Naive thymus-derived CD4-positive, alpha-beta T cell (primary cell): Measurements from ENCODE around the gene GNA12. TPM values are rescaled to one million over a fixed set of nuclear protein-coding genes. Genes with fewer than 3 reads are reported as not detected.
A peak's percentile ranks its signal among the peaks of the same experiment; 100 is the strongest.

Experiments used
- ATAC-seq: fragments of 150-1000 bp; cut with Tn5 transposase; 2 replicates; pipeline ENCODE4 v1.10.0; 2021; ENCODE audit warnings: mild to moderate bottlenecking, moderate library complexity
- CTCF ChIA-PET: fragments of 350-600 bp; sonication (Branson Sonifier 250); formaldehyde crosslinking; loops from one replicate; lab custom pipeline; 2021; ENCODE audit warnings: antibody characterized with exemption; lab: Charles Lee
- POLR2A ChIA-PET: fragments of 350-600 bp; sonication (Branson Sonifier 250); formaldehyde crosslinking; loops from one replicate; lab custom pipeline; 2021; ENCODE audit warnings: antibody characterized with exemption, inconsistent platforms; lab: Charles Lee
- DNase-seq, 9 donors: peaks; one replicate each; pipeline versions ENCODE4 v3.0.0 to v3.0.0-alpha.2; 2020 to 2022; ENCODE audit warnings: mixed read lengths in 1 of 9
- H3K27ac ChIP-seq: one replicate; pipeline ENCODE4 v1.7.0; 2013; ENCODE audit warnings: mild to moderate bottlenecking, low read depth, low read length, moderate library complexity
- H3K27me3 ChIP-seq, 2 donors: one replicate each; pipeline ENCODE4 v1.7.0; 2013; ENCODE audit warnings: low read length in 2 of 2, mild to moderate bottlenecking in 2 of 2, moderate library complexity in 2 of 2; ENCODE audit not compliant: control insufficient read depth in 2 of 2, insufficient read depth in 2 of 2
- H3K36me3 ChIP-seq, 3 experiments: 1 replicate in 2 of 3; 2 replicates in 1 of 3; pipeline ENCODE4 v1.7.0; 2013; ENCODE audit warnings: low read length in 3 of 3, mild to moderate bottlenecking in 3 of 3, moderate library complexity in 1 of 3; ENCODE audit not compliant: insufficient read depth in 3 of 3, control insufficient read depth in 2 of 3
- H3K4me1 ChIP-seq, 2 donors: one replicate each; pipeline ENCODE4 v1.7.0; 2013; ENCODE audit warnings: low read length in 2 of 2, mild to moderate bottlenecking in 2 of 2, moderate library complexity in 1 of 2; ENCODE audit not compliant: control insufficient read depth in 2 of 2, insufficient read depth in 2 of 2
- H3K4me3 ChIP-seq: 2 replicates; pipeline ENCODE4 v1.7.0; 2013; ENCODE audit warnings: mild to moderate bottlenecking, low read length
- H3K9me3 ChIP-seq, 3 experiments: 1 replicate in 2 of 3; 2 replicates in 1 of 3; pipeline ENCODE4 v1.7.0; 2013; ENCODE audit warnings: low read length in 3 of 3; ENCODE audit not compliant: control insufficient read depth in 2 of 3
- H3K27ac Mint-ChIP-seq, 9 donors: one replicate each; pipeline ENCODE4 v1.8.0; 2020 to 2022; ENCODE audit warnings: mixed read lengths in 9 of 9, mild to moderate bottlenecking in 8 of 9, moderate library complexity in 5 of 9, inconsistent platforms in 2 of 9
- H3K27me3 Mint-ChIP-seq, 5 donors: one replicate each; pipeline ENCODE4 v1.8.0; 2021 to 2022; ENCODE audit warnings: mixed read lengths in 5 of 5, mild to moderate bottlenecking in 1 of 5
- H3K36me3 Mint-ChIP-seq, 5 donors: one replicate each; pipeline ENCODE4 v1.8.0; 2020 to 2022; ENCODE audit warnings: mixed read lengths in 5 of 5, mild to moderate bottlenecking in 3 of 5, inconsistent platforms in 1 of 5
- H3K4me1 Mint-ChIP-seq, 7 donors: one replicate each; pipeline ENCODE4 v1.8.0; 2020 to 2022; ENCODE audit warnings: mixed read lengths in 7 of 7, mild to moderate bottlenecking in 3 of 7, inconsistent platforms in 1 of 7
- H3K4me3 Mint-ChIP-seq, 10 donors: one replicate each; pipeline ENCODE4 v1.8.0; 2020 to 2022; ENCODE audit warnings: mild to moderate bottlenecking in 10 of 10, mixed read lengths in 10 of 10, moderate library complexity in 6 of 10, inconsistent platforms in 2 of 10
- H3K9me3 Mint-ChIP-seq, 11 donors: one replicate each; pipeline ENCODE4 v1.8.0; 2020 to 2022; ENCODE audit warnings: mixed read lengths in 11 of 11, mild to moderate bottlenecking in 4 of 11, inconsistent platforms in 1 of 11, moderate library complexity in 1 of 11
- intact Hi-C, 2 donors: fragments of 100-400 bp; cut with micrococcal nuclease; formaldehyde crosslinking; loops; one replicate each; pipeline ENCODE4 v1.15.1; 2023
- polyA plus RNA-seq, 2 donors: library from polyadenylated mRNA; unstranded; fragments of 300-500 nt; fragmentation: Illumina TruSeq; gene quantifications; one replicate each; pipeline ENCODE4 v1.2.3, GENCODE V29; 2021
- total RNA-seq, 6 experiments: library from RNA in 5 of 6; stranded (reverse) in 5 of 6; gene quantifications; 1 replicate in 5 of 6; 2 replicates in 1 of 6; pipeline ENCODE4 v1.2.3 and lab custom pipeline; 2021 to 2026

Gene GNA12
- total and polyA plus RNA-seq, 7 experiments from 2014 or later = 4.2 to 25.7 (median 18.5) TPM

GRCh38 chr7:2732959-2733584, 111.0 kb downstream of the GNA12 start:
- H3K27me3 Mint-ChIP-seq = no peaks in the 10 kb centered on the region
- intact Hi-C loops = no loop called here
- no peak overlapping the region for H3K27ac ChIP-seq
- peak overlapping the region in 2 of 9 donors; percentile 16 to 73 for H3K27ac Mint-ChIP-seq
- no peak overlapping the region for H3K4me3 ChIP-seq
- H3K36me3 ChIP-seq = peaks cover 0 to 29% (median 0%) of the 10 kb centered on the region in 3 experiments
- H3K4me1 Mint-ChIP-seq = peaks cover 26 to 39% (median 27%) of the 10 kb centered on the region in 7 donors
- H3K9me3 Mint-ChIP-seq = no peaks in the 10 kb centered on the region
- no peaks in the 10 kb centered on the region for H3K9me3 ChIP-seq
- no peak overlapping the region for H3K4me3 Mint-ChIP-seq
- H3K36me3 Mint-ChIP-seq = peaks cover 0 to 51% (median 30%) of the 10 kb centered on the region in 5 donors
- H3K27me3 ChIP-seq = no peaks in the 10 kb centered on the region
- no peak for DNase-seq
- ChIA-PET CTCF (no interaction called here), POLR2A (interaction anchor here (0.9 kb wide), 1 partner anchor 10 kb away, joined by 3 read pairs; no protein-coding TSS in a partner anchor)
- H3K4me1 ChIP-seq = peaks cover 0 to 10% of the 10 kb centered on the region in 2 donors
- no peak for ATAC-seq

DNA sequence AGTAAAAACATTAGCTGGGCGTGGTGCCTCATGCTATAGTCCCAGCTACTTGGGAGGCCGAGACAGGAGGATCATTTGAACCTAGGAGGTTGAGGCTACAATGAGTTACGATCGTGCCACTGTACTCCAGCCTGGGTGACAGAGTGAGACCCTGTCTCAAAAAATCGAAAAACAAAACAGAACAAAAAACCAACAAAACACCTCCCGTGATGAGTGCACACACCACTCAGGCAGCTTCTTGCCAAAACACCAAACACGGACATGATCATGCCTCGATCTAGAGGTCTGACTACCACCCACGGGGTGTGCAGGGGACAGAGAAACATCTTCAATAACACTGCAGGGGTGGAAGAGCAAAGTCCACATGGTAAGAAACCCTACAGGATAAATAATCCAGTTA, 111.7 kb downstream of the GNA12 start:
- no peak overlapping the region for H3K4me3 ChIP-seq
- ChIA-PET CTCF (no interaction called here), POLR2A (no interaction called here)
- H3K9me3 ChIP-seq = no peaks in the 10 kb centered on the region
- H3K36me3 Mint-ChIP-seq = peaks cover 0 to 54% (median 32%) of the 10 kb centered on the region in 5 donors
- intact Hi-C loops = no loop called here
- no peak overlapping the region for H3K27ac ChIP-seq
- peaks cover 25 to 39% (median 27%) of the 10 kb centered on the region in 7 donors for H3K4me1 Mint-ChIP-seq
- DNase-seq = no peak
- H3K9me3 Mint-ChIP-seq = no peaks in the 10 kb centered on the region
- H3K27ac Mint-ChIP-seq = no peak overlapping the region
- H3K27me3 ChIP-seq = no peaks in the 10 kb centered on the region
- H3K4me1 ChIP-seq = peaks cover 0 to 10% of the 10 kb centered on the region in 2 donors
- peaks cover 0 to 29% (median 0%) of the 10 kb centered on the region in 3 experiments for H3K36me3 ChIP-seq
- no peak overlapping the region for H3K4me3 Mint-ChIP-seq
- H3K27me3 Mint-ChIP-seq = no peaks in the 10 kb centered on the region
- ATAC-seq = no peak

- ATAC-seq = no peak
- POLR2A ChIA-PET = no interaction called here
- CTCF ChIA-PET = no interaction called here
- Histone ChIP-seq H3K9me3 (no peaks in the 10 kb centered on the region), H3K27me3 (no peaks in the 10 kb centered on the region), H3K4me3 (no peak overlapping the region), H3K36me3 (peaks cover 0 to 37% (median 0%) of the 10 kb centered on the region in 3 experiments), H3K4me1 (peaks cover 0 to 10% of the 10 kb centered on the region in 2 donors), H3K27ac (no peak overlapping the region)
- Mint-ChIP-seq H3K4me3 (no peak overlapping the region), H3K9me3 (no peaks in the 10 kb centered on the region), H3K27me3 (no peaks in the 10 kb centered on the region), H3K27ac (peak overlapping the region in 1 of 9 donors; percentile 42), H3K36me3 (peaks cover 0 to 64% (median 38%) of the 10 kb centered on the region in 5 donors), H3K4me1 (peaks cover 21 to 33% (median 25%) of the 10 kb centered on the region in 7 donors)
- intact Hi-C loops = no loop called here
- no peak for DNase-seq
Measured at GRCh38 chr7:2730846-2731770, 113.0 kb downstream of the GNA12 start.

DNA sequence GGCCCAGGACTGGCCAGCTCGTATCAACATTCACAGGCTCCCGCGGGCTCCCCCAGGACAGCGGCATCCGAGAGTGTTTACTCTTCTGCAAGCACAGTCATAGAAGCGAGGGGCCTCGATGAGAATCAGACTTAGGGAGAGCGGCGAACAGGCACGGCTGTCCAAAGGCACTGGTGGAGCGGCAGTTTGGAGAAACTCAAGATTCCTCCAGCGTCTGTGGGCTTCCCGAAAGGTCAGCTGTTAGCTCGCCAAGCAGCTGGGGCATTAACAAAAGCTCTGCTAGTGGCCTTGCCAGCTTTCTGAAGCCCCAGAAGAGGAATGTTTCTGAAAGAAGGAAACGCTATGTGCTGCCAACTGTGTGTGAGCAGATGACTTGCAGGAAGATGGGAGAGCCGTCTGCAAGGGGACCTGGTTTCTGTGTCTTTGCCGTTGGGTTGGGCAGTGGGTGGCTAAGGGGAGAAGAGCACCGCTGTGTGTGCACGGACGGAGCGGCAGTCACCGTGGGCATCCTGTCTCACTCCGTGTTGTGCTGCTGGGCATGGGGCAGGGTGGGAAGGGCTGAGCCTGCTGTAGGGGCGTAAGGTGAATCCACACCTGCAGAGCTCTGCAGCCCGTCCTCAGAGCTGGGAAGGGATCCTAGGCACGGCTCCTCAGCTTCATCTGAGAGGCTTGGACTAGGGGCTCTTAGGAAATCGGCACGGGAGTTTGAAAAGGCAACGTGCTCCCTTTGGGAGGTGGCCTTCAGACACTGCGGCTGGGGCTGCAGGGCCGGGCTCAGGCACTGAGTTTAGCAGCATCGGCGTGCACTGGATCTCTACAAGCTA, 114.0 kb downstream of the GNA12 start:
- no peaks in the 10 kb centered on the region for H3K27me3 ChIP-seq
- H3K9me3 ChIP-seq = no peaks in the 10 kb centered on the region
- CTCF ChIA-PET = interaction anchor here (0.6 kb wide), 1 partner anchor 16 kb away, joined by 3 read pairs; no protein-coding TSS in a partner anchor
- intact Hi-C loops = no loop called here
- no peak overlapping the region for H3K27ac ChIP-seq
- no peak overlapping the region for H3K4me3 ChIP-seq
- ATAC-seq (no peak), DNase-seq (no peak)
- Mint-ChIP-seq H3K36me3 (peaks cover 0 to 73% (median 39%) of the 10 kb centered on the region in 5 donors), H3K9me3 (no peaks in the 10 kb centered on the region), H3K27ac (no peak overlapping the region), H3K4me3 (no peak overlapping the region), H3K4me1 (peaks cover 14 to 26% (median 20%) of the 10 kb centered on the region in 7 donors), H3K27me3 (no peaks in the 10 kb centered on the region)
- peaks cover 0 to 5% of the 10 kb centered on the region in 2 donors for H3K4me1 ChIP-seq
- POLR2A ChIA-PET = no interaction called here
- peaks cover 0 to 42% (median 0%) of the 10 kb centered on the region in 3 experiments for H3K36me3 ChIP-seq

DNA sequence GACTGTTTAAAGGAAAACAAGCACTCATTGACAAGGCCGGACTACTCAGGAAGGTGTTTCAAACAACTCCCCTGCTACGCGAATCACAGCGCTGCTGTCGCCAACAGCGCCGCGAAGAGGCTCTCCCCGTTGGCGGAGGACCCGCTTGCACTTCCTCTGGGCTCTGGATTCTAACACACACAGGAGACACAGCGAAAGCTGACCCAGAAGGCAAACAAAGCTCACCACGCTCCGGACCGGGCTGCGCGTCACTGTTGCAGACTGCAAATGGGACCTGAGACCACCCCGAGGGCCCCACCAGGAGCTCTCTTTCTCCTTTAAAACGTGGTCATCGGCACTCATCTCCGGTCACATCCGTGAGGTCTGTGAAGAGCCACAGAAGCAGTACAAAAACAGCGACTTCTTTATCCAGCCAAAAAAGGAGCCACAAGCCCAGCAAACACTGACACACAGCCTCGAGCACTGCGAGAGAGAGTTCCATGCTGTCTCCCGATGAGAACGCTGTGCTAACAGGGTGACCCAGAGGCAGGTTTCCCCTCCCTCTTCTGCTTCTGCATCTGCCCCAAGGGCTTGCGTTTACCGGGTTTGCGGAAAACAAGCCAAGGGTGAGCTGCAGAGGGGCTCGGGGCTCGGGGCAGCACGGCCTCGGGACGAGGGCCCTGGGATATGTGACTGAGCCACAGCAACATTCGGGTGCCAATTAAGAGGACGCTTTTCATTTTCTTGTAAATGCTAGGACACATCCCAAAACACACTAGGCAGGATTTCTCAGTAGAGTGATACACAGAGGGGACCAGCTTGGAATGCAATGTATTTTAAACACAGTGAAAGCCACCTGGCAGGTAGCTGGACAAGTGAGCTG, 114.8 kb downstream of the GNA12 start:
- Histone ChIP-seq H3K36me3 (peaks cover 0 to 42% (median 0%) of the 10 kb centered on the region in 3 experiments), H3K9me3 (no peaks in the 10 kb centered on the region), H3K4me1 (no peaks in the 10 kb centered on the region), H3K4me3 (no peak overlapping the region), H3K27ac (no peak overlapping the region), H3K27me3 (no peaks in the 10 kb centered on the region)
- no peaks in the 10 kb centered on the region for H3K27me3 Mint-ChIP-seq
- H3K4me3 Mint-ChIP-seq = no peak overlapping the region
- ChIA-PET POLR2A (no interaction called here), CTCF (interaction anchor here (0.6 kb wide), 1 partner anchor 16 kb away, joined by 3 read pairs; no protein-coding TSS in a partner anchor)
- intact Hi-C loops = no loop called here
- no peaks in the 10 kb centered on the region for H3K9me3 Mint-ChIP-seq
- DNase-seq (no peak), ATAC-seq (no peak)
- peaks cover 5 to 19% (median 11%) of the 10 kb centered on the region in 7 donors for H3K4me1 Mint-ChIP-seq
- H3K36me3 Mint-ChIP-seq = peaks cover 0 to 75% (median 39%) of the 10 kb centered on the region in 5 donors
- H3K27ac Mint-ChIP-seq = no peak overlapping the region
